Measurements from ENCODE around the gene TBCEL.

Gene TBCEL

GRCh38 chr11:121100943-121101342, 77.0 kb downstream of the TBCEL start, which contains the start of gene TECTA:
TSS of gene TECTA (plus strand) at chr11:121101243. CDS start at chr11:121102666, 1,423 bp downstream.
- TF ChIP-seq REST (IDR thresholded peaks at IDR 0.05; ENCODE audit: insufficient replicate concordance, low read depth) = no peak
- DNase-seq (ENCODE audit: low read depth in 1 of 2, low spot score in 1 of 2) = no peak

GRCh38 chr11:121104312-121104762, 80.4 kb downstream of the TBCEL start:
- no peak for TF ChIP-seq GABPA (IDR thresholded peaks at IDR 0.05; ENCODE audit: low read depth)
- no peak for TF ChIP-seq POLR2AphosphoS5 (IDR thresholded peaks at IDR 0.05; ENCODE audit: low read depth)
- no peak for TF ChIP-seq CTCF (IDR thresholded peaks at IDR 0.05; ENCODE audit: insufficient read depth, low read length)
- TF ChIP-seq SPI1 (IDR thresholded peaks at IDR 0.05; ENCODE audit: borderline replicate concordance, low read depth) = no peak
- TF ChIP-seq REST (IDR thresholded peaks at IDR 0.05; ENCODE audit: insufficient replicate concordance, low read depth) = no peak
- Histone ChIP-seq H3K27ac (replicated peaks) (no peak overlapping the region), H3K27me3 (ENCODE audit: insufficient read depth, poor library complexity, severe bottlenecking) (peaks cover 4% of the 10 kb centered on the region), H3K4me3 (replicated peaks; ENCODE audit: insufficient read depth, low read length) (no peak overlapping the region)
- DNase-seq (ENCODE audit: low read depth in 1 of 2, low spot score in 1 of 2) = no peak

More at GRCh38 chr11:121100943-121101342, 77.0 kb downstream of the TBCEL start, which contains the start of gene TECTA:
- Histone ChIP-seq H3K27me3 (ENCODE audit: insufficient read depth, poor library complexity, severe bottlenecking) (peaks cover 4% of the 10 kb centered on the region), H3K27ac (replicated peaks) (no peak within 1 kb of the TSS), H3K4me3 (replicated peaks; ENCODE audit: insufficient read depth, low read length) (no peak within 1 kb of the TSS)

GRCh38 chr11:121105063-121105480, 81.2 kb downstream of the TBCEL start:
- DNase-seq (ENCODE audit: low read depth in 1 of 2, low spot score in 1 of 2) = no peak
- Histone ChIP-seq H3K27ac (replicated peaks) (no peak overlapping the region), H3K27me3 (ENCODE audit: insufficient read depth, poor library complexity, severe bottlenecking) (peaks cover 5% of the 10 kb centered on the region), H3K4me3 (replicated peaks; ENCODE audit: insufficient read depth, low read length) (no peak overlapping the region)
- TF ChIP-seq SPI1 (IDR thresholded peaks at IDR 0.05; ENCODE audit: borderline replicate concordance, low read depth) (no peak), POLR2AphosphoS5 (IDR thresholded peaks at IDR 0.05; ENCODE audit: low read depth) (no peak)

- DNase-seq (ENCODE audit: low read depth in 1 of 2, low spot score in 1 of 2) = no peak
- Histone ChIP-seq H3K27ac (replicated peaks) (no peak overlapping the region), H3K27me3 (ENCODE audit: insufficient read depth, poor library complexity, severe bottlenecking) (peaks cover 7% of the 10 kb centered on the region), H3K4me3 (replicated peaks; ENCODE audit: insufficient read depth, low read length) (no peak overlapping the region)
- TF ChIP-seq REST (IDR thresholded peaks at IDR 0.05; ENCODE audit: insufficient replicate concordance, low read depth) = no peak
These were observed 81.7 kb downstream of the TBCEL start for GRCh38 chr11:121105481-121106195.
